HG03025 (cell line): ENCODE measurements around the gene SREBF1.
"Not testable (repeated sequence)": the region's sequence is repeated elsewhere in the genome, so short reads cannot be mapped to it uniquely, and the experiment has no call there.

Experiments
- ATAC-seq: cut with Tn5 transposase; IDR thresholded peaks from one replicate; pipeline ENCODE4 v1.9.1; 2021; ENCODE audit warnings: mild to moderate bottlenecking, moderate library complexity; ENCODE audit not compliant: unreplicated experiment, low FRiP score

Gene SREBF1

DNA sequence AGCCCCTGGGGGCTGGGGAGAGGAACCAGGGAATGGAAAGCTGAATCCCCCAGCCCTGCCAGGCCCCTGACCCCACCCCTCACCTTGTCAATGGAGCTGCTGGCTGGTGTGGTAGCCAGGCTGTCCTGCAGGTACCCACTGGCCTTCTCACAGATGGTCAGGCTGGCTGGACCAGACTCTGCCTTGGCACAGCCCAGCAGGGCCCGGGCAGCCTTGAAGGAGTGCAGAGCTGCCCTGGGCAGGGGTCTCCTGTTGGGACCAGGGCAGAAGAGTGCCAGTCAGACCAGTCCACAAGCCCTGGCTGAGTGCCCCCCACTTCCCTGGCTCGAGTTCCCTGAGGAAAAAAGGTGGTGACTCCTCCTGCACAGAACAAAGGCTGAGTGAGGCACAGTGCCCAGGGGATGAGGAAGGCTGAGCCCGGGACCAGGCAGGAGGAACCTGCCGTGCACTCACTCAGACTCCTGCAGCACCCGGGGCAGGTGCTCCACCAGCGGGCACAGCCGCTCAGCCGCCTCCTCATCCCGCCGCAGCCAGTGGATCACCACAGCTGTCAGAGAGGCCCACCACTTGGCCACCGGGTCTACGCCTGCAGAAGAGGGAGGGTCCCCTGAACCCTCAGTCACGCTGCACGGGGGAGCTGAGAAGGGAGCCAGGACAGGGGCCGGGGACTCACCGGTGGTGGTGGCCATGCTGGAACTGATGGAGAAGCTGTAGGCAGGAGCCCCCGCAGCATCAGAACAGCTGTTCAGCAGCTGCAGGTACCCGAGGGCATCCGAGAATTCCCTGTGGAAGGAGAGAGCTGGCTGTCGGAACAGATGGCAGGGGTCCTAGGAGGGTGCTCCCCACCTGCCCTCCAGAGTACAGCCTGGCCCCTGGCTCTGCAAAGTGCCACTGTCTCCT, 22.4 kb downstream of the SREBF1 start:
- no peak for ATAC-seq

DNA sequence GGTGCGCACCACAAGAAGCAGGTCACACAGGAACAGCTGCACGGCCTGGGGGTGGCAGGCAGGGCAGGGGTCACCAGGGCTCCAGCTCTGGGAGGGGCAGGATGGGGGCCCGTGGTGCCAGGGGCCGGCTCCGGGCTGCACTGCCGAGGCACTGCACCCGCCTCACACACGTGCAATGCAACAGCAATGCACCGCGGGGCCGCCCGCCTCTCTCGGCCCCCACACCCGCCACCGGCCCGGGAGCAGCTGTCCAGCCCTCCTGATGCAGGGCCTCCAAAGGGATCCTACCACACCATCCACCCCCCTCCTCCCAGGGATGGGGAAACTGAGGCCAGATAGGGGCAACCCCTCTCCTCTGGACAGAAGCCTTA, 23.1 kb downstream of the SREBF1 start:
- ATAC-seq = no peak

DNA sequence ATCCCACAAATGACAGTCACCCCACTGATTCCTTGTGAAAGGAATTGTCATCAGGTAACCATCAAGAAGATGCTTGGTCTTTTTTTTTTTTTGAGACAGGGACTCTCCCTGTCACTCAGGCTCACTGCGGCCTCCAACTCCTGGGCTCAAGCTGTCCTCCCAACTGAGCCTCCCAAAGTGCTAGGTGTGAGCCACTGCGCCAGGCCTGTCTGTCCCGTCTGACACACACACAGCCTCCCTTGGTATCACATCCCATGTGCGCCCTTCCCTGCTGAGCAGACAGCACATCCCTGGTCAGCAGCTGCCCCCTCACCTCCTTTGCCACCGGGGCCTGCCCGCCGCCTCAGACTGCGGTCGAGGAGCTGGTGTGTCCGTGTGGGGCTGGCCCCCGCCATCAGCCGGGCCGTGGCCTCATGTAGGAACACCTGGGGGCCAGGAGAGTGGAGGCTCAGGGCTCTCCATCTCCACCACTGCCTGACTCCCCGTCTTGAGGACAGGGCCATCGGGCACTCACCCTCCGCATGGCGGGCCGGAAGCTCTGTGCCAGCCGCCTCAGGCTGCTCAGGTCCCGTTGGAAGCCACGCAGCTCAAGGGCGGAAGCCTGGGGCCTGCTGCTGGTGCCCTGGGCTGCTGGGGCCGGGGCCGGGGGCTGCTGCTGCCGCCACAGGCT, 23.6 kb downstream of the SREBF1 start:
- no peak for ATAC-seq

DNA sequence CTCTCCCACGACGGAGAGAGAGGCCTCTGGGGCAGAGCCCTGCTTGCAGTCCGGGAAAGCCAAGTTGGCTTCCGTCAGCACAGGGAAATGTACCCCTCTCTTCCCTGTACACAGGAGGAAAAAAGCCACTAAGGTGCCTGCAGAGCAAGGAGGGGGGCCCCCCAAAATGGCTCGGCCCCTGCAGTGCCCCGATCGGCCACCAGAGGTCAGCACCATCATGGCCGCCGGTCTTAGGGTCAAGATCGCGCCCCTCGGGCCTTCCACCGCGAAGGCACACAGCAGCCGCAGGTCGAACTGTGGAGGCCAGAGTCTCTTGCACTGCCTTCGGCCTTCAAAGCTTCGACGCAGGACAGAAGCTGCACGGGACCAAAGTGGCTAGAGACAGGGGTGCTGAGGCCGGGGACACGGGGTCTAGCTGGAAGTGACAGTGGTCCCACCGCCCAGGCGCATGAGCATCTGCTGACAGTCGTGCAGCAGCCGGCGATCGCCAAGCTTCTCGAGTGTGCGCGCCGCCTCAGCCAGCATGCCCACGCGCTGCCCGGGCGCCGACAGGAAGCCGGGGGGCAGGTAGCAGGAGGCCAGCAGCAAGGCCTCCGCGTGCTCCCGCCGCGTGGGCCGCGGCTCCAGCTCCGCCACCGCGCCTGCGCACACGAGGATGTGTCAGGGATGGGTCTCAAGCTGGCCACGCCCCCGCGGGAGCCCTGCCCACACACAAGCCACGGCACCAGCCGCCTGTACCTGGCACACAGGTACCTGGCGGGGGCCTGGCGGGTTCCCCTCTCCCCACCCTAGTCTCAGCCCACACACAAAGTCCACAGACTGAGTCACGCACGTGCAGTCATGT, 24.4 kb downstream of the SREBF1 start:
- no peak for ATAC-seq

DNA sequence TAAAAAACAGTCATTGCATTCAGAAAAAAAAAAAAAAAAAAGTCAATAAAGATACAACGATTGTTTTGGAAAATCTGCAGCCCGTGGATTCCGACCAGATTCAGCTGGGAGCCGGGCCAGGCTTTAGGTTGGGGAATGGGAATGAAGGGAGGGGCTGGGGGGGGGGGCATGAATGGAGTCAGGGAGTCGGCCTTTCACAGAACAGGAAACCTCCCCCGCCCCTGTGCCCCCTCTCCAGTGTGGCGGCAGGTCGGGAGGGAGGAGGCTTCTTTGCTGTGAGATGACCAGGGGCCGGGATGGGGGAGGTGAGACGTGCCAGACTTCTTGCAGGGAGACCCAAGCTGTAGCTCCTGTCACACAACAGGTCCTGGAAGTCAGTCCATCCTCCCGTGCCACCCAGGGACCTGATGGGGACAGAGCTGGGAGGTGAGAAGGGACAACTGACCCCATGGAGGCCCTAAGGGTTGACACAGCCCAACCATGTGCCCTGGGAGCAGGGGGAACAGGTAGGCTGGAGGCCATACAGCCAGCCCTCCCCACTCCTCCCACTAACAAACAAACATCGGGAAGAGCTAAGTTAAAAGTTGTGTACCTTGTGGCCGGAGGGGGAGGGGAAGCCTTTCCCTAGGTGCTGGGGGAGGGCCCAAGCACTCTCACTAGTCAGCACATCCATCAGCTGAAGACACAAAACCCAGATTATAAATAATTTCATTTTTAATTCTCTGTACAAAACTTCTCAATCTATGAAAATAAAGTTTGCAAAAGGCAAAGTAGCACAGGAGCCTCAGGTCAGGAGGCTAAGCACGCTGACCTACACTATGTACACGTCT, 25.2 kb downstream of the SREBF1 start:
- ATAC-seq = no peak

DNA sequence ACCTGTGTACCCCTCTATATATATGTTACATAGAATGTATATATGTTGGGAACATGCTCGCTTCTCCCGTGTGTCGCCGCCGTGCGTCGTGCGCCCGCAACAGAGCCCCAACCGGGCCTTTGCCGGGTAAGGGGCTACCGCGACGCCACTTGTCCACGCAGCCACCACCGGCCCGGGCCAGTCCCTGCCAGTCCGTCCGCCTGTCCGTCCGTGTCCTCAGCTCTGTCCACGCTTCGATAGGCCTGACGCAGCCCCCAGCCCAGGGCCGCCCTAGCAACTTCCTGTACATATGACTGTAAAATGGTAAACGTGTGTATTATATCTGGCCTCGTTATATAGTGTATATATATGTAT, 25.9 kb downstream of the SREBF1 start:
- ATAC-seq = no peak

DNA sequence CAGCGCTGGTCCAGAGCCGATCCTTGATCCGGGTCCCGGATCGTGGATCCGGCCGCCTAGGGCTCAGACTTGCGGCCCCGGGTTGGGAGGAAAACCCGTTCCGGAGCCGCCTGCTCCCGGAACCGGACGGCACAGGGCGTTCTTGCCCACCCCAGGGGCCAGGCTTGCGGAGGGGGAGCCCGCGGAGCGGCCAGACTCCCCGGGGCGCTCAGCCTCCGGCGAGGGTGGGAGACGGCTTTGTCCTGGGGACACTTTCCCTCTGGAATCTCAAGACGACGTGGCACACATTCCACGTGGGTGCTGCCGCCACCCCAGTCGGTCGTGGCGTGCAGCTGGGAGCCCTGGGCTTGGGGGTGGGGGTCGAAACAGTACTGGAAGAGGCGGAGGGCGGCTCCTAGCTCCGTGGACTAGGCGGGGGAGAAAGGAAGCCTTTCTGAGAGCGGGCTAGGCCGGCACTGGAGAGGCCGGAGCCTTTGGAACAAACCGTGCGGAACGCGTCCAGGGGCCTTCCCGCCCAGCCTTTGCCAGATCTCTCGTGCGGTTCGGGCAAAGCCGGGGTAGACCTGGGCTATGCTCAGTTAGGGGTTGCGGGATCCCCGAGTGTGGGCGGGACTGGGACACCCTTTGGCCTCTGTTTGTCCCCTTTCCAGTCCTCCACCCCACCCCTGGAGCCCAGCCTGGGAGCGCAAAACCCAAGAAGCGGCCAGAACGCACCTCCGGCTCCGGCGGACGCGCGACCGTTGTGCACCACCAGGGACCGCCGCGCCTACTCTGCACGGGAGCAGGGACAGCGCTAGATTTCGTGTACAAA, 26.5 kb downstream of the SREBF1 start:
- no peak for ATAC-seq

DNA sequence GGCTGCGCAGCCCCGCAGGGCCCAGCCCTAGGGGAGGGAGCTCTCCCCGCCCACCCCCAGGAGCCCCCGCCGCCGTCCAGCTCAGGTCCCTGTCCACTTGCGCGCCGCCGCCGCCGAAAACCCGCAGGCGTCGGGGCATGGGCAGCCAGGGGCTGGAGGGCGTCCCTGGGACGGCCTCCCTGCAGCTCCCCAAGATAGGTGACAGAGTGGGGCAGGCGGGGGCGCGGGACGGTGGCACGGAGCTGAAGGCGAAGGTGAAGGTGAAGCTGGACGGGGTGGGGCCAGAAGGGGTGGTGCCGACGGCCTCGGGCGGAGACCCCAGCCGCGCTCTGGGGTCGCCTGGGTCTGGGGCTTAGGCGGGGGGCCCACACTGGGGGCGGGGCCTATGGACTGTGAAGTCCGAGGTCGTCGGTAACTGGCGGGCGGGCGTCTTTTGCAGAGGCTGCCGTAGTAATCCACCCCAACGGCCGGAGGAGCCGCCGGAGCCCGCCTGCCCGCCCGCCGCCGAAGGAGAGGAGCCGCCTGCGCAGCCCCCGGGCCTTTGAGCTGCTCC, 27.2 kb downstream of the SREBF1 start:
- no peak for ATAC-seq

DNA sequence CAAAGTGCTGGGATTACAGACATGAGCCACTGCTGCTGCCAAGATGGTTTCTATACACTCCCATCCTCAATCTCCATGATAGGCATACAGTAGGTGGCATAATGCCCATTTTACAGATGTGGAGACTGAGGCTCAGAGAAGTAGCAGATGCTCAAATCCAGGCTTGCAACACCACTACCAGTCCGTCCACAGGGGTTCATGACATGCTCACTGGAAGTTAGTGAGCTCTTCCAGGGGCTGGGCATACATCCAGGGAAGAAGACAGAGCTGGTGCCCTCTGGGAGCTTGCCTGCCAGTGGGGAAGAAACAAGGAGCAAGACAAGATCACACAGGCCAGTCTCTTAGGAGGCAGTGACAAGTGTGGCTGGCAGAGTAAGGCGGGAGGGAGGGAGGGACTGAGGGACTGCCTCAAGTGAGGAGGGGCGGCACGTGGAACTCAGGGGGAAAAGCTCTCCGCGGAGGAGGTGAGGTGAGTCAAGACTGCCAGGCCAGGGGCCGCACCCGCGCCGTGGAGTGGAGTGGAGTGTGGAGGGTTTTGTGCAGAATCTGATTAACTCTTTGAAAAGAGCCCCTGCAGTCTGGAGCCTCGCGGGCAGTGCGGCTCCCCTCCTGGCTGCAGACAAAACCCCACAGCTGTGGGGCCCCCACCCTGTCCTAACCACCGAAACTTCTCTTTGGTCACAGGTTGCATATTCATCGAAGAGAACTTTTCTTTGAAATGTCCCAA, 27.9 kb downstream of the SREBF1 start:
- peak; percentile 48 for ATAC-seq

DNA sequence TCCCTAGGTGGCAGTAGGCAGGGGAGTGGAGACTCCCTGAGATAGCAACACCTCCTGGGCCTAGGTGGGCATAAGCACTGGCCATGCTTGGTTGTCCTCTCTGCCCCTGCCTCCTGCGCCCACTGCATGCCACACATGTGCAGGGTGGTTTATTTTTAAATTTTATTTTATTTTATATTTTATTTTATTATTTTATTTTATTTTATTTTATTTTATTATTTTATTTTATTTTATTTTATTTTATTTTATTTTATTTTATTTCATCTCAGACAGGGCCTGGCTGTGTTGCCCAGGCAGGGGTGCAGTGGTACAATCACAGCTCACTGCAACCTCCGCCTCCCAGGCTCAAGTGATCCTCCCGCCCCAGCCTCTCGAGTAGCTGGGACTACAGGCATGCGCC, 28.6 kb downstream of the SREBF1 start:
- ATAC-seq = not testable (repeated sequence)

DNA sequence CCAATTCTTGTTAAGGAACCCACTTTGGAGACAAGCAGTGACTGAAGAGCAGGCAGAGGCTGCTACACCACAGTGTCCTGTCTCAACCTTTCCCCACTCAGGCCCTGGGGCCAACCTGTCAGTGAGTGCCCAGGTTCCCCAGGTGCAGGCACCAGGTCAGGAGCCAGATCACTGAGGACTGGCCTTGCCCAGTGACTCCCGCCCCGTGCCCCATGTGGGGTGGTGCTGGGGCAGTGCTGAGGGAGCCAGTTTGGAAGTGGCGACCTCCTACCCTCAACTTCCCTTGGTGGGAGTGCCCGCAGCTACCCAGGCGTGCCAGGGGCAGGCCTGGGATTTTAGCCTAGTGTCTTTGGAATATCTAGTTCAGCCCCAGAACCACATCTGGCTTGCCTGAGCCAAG, 29.3 kb downstream of the SREBF1 start:
- ATAC-seq = no peak

DNA sequence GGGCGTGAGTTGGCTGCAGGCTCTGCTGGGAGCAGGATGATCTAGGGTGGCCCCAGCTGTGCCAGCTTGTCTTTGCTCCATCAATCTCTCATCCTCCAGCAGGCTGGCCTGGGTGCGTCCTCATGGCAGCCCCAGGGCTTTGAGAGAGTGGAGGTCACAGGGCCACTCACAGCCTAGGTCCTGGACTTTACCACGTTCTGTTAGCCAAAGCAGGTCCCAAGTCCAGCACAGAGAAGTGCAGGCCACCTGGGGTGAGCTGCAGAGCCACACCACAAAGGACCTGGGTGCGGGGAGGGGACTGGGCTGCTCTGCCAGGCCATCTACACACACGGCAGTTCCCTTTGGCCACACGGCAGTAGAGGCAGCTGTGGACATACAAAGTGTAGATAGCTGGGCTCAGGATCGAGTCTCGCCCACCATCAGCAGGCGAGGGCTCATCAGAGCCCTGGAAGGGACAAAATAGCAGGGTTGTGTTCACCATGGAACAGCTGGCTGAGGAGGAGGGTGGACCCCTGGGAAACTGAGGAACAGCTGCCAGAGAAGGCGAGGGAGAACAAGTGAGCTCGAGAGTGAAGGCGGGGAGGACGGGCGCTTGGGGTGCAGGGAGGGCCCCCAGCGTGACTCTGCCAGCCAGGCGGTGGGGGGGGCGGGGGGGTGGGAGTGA, 30.0 kb downstream of the SREBF1 start:
- no peak for ATAC-seq

DNA sequence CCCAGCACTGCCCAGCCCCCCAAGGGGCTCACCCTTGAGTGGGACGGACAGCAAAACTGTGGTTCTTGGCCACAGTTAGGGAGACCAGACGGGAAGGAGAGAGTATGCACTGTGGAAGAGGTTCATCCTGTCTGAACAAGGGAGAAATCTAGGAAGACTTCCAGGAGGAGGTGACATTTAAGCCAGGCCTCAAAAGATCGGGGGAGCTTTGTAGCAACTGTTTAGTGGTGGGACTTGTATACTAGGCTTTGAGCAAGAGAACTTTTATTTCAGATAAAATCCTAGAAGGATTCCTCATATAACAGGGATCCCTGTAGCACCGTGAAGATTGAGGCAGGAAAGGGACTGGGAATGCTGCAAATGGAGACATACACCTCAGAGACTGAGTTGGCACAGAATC, 30.8 kb downstream of the SREBF1 start:
- no peak for ATAC-seq

DNA sequence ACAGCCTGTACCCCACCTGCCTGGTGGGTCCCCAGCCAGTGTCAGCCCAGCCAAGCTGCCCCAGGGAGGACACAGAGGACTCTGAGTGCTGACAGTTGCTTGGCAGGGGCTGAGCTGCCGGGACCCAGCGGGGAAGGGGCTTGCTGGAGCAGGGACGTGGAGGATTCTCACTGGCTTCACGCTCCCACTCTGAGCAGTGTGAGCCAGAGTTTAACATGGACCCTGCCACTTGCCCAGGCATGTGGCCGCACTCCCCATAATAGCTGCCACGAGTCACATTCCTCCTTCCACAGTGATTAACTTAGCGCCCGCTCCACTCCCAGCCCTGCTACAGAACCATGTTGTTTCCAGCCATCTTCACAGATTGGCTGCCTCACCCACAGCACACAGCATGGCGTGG, 31.2 kb downstream of the SREBF1 start:
- no peak for ATAC-seq

DNA sequence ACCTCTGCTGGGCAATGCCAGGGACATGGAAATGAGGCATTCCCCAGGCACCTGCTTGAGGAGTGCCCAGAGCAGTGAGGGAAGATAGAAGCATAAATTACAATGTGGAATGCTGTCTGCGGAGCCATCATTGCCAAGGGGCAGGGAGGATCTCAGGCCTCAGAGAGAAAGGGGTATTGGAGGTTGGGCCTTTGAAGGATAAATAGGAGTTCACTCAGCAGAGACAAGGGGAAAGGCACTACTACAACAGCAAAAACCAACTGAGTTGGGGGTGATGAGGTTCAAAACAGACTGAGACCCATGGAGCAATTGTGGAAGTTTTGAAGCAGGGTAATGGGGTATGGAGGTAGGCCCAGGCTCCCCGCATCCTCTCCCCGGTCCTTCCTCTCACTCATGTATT, 32.8 kb downstream of the SREBF1 start:
- ATAC-seq = no peak

DNA sequence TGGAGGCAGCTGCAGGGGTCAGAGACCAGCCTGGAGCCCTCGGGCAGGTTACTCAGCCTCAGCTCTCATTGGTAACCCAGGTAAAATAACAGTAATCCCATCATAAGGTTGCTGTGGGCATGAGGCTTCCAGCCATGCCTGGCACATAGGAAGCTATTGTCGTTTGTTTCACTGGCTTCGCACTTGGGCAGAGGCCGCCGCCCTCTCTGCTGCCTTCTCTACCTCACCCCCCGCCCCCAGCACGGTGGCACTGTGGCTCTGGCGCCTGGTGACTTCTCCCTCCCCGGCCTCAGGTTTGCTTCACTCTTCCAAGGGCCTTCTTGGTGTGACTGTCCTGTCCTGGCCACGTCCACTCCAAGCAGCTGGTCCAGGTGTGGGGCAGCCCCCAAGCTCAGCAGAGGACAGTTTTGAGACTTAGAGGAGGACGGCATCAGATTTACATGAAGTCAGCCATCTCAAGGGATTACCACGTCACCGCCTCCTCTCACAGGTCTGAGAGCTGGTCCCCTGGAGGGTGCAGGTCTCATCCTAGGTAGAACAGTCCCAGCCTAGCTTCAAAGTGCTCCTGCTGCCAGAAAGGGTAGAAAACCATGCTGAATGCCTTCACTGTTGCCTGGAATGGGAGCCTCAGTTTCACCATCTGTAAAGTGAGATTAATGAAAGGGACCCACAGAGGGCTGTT, 34.8 kb downstream of the SREBF1 start:
- ATAC-seq = no peak

DNA sequence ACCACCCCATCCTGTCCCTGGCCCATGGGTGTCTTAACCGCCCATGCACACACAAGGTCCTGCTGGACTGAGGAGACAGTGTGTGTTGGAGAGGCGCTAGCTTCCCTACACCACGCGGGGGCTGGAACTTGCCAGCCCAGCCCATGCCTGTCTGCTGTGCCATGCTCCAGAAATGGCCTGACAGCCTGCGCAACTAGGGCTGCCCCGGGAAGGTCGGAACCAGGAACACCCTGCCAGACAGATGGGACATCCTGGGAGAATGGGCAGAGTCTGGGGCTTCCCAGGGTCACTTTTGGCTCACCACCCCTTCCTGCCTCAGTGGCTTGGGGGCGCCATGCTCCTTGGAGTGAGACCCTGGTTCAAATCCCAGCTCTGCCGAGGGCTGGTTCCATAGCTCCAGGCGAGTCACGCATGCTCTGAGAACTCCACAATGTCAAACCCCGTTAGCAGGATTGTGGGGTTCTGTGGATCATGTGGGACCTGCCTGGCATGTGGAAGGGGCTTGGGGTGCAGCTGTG, 36.2 kb downstream of the SREBF1 start:
- no peak for ATAC-seq
